Measurements from ENCODE around the gene TBC1D2B.
"Not testable (repeated sequence)": the region's sequence is repeated elsewhere in the genome, so short reads cannot be mapped to it uniquely, and the experiment has no call there.

Gene TBC1D2B

DNA sequence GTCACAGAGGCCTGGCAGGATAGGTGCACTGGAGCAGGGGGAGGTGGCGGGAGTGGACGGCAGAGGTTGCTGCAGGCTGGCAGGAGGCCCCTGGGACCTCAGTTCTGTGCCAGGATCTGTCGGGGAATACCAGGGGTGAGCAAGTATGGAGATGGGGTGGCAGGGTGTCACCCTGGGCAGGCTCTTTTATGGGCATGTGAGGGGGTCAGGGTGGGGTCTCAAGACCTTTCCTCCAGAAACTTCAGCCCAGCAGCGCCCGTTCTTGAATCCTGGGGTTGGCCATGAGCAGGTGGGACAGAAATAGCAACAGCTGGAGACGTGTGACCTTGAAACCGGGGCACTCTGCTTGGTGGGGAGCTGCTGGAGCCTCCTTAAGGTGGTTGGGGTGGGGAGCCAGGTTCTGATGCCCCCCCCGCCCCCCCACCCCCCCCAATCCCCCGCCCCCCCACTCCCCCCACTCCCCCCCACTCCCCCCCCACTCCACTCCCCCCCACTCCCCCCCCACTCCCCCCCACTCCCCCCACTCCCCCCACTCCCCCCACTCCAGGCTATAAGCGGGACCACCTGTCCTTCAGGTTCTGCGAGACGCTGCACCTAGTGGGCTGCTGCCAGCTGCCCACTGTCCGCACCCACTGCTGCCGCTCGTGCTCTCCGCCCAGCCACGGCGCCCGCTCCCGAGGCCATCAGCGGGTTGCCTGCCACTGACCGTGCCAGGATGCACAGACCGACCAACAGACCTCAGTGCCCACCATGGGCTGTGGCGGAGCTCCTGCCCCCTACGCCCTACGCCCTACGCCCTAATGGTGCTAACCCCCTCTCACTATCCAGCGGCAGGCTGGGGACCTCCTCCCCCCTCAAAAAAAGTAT is 84.9 kb downstream of the TBC1D2B start:
- TF ChIP-seq CTCF (IDR thresholded peaks at IDR 0.05; ENCODE audit: extremely low read depth, missing control alignments) = no peak
- no peak for DNase-seq (ENCODE audit: low spot score)

DNA sequence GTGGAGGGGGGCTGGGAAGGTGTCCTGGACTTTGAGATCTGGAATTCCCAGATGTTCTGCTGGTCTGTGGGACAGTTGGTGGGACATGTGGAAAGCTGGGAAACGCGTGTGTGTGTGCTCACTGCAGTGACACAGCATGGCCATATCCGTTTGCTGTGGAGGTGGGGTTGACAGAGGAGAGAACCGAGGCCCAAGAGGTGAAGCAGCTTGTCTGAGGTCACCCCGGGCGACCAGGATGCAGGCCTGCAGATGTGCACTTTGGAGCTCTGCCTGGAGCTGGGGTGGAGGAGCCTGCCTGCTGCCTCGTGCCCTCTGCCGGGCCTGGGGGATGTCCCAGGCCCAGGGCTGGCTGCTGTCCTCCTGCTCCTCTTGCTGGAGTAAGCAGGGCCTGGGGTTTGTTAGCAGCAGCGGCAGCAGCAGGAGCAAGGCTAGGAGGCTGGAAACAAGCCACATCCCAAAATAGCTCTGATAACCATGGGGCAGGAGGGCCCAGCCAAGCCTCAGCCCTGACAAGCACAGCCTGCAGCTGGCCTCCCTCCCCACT is 85.8 kb downstream of the TBC1D2B start:
- DNase-seq (ENCODE audit: low spot score) = not testable (repeated sequence)

DNA sequence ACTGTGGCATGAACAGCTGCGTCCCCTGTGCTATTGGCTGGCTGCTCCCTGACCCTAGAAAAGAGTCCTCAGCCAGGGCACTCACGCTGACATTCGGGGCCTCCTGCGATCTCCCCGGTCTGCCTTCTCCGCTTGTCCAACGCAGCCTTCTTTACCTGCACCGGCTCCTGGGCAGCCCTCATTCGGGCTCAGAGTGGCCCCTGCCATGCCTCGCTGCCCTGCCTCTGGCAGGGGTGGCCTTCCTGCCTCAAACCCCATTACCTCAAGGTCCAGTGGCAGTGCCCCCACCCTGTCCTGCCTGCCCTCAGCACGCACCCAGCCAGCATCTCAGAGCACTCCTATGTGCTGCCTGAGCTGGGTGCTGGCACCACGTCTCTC is 86.5 kb downstream of the TBC1D2B start:
- no peak for DNase-seq (ENCODE audit: low spot score)
- TF ChIP-seq CTCF (IDR thresholded peaks at IDR 0.05; ENCODE audit: extremely low read depth, missing control alignments) = no peak

DNA sequence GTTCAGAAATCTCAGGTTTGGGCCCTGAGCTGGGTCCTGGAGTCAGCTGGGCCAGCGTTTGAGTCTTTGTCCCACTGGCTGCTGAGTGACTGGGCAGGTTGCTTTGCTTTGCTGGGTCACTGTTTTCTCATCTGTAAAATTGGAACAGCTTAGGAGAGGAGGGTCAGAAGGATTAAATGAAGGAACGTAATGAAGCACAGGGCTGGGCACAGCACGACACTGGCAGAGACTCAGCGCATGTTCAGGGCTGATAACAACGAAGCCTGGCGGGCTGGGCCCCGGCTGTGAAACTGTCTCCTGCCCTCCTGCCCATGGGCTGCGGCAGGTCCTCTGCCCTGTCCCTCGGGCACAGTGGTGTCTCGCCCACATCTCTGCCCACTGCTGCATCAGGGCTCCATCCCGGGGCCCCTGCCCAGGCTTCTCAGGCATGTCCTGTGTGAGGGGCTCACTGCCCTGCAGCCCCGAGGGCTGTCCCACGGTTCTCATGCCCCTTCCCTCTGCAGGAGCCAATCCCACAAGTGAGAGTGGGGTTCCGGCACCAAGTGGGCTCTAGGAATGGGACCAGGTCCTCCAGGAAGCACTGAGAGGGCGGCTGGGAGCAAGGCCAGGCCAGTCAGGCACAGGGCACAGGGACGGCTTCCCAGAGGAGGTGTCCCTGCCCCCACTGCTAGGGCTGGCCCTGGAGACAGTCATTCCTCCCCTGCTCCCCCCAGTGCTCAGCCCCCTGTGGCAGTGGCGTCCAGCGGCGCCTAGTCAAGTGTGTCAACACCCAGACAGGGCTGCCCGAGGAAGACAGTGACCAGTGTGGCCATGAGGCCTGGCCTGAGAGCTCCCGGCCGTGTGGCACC is 88.0 kb downstream of the TBC1D2B start:
- DNase-seq (ENCODE audit: low spot score) = no peak
- TF ChIP-seq CTCF (IDR thresholded peaks at IDR 0.05; ENCODE audit: extremely low read depth, missing control alignments) = no peak

- no peak for DNase-seq (ENCODE audit: low spot score)
- no peak for TF ChIP-seq CTCF (IDR thresholded peaks at IDR 0.05; ENCODE audit: extremely low read depth, missing control alignments)
Observed at GRCh38 chr15:77988347-77989295, 88.9 kb downstream of the TBC1D2B start.

GRCh38 chr15:77987765-77988136 is 89.8 kb downstream of the TBC1D2B start:
- DNase-seq (ENCODE audit: low spot score) = not testable (repeated sequence)

GRCh38 chr15:77986891-77987764 is 90.4 kb downstream of the TBC1D2B start:
- TF ChIP-seq CTCF (IDR thresholded peaks at IDR 0.05; ENCODE audit: extremely low read depth, missing control alignments) = no peak
- DNase-seq (ENCODE audit: low spot score) = no peak
